Renal pelvis (tissue), 4 donors: ENCODE measurements around the gene CEP112. TPM values are rescaled to one million over a fixed set of nuclear protein-coding genes. Genes with fewer than 3 reads are reported as not detected.
A peak's percentile ranks its signal among the peaks of the same experiment; 100 is the strongest.

Experiments used
- DNase-seq: peaks from one replicate; pipeline ENCODE4 v3.0.0-alpha.2; 2013
- polyA plus RNA-seq, 3 donors: library from polyadenylated mRNA; unstranded; fragments of 120-200 nt; gene quantifications; one replicate each; pipeline ENCODE4 v1.2.1, GENCODE V29; 2013; ENCODE audit not compliant: insufficient read length in 3 of 3

CEP112 gene
- polyA plus RNA-seq, 3 donors, result 11.9 to 16.1 (median 13.9) TPM

GRCh38 chr17:65933290-65933689, 258.6 kb downstream of the CEP112 start:
- no peak for DNase-seq

- DNase-seq, result no peak
These were observed 260.4 kb downstream of the CEP112 start for GRCh38 chr17:65931246-65932149.

GRCh38 chr17:65930140-65930730, 261.7 kb downstream of the CEP112 start:
- no peak for DNase-seq

- DNase-seq, result no peak
These were observed 265.3 kb downstream of the CEP112 start for GRCh38 chr17:65926599-65926998.

- no peak for DNase-seq
These were observed 266.2 kb downstream of the CEP112 start for GRCh38 chr17:65925606-65926307.

- DNase-seq, result no peak
These were observed 270.9 kb downstream of the CEP112 start for GRCh38 chr17:65920996-65921395.

- peak; percentile 14 for DNase-seq
These were observed 273.0 kb downstream of the CEP112 start for GRCh38 chr17:65918916-65919315.

- DNase-seq, result no peak
These were observed 273.4 kb downstream of the CEP112 start for GRCh38 chr17:65918500-65918899.

- DNase-seq, result no peak
These were observed 274.4 kb downstream of the CEP112 start for GRCh38 chr17:65917560-65917959.

- no peak for DNase-seq
These were observed 275.5 kb downstream of the CEP112 start for GRCh38 chr17:65916425-65916824.

- DNase-seq, result no peak
These were observed 277.1 kb downstream of the CEP112 start for GRCh38 chr17:65914784-65915342.

GRCh38 chr17:65913326-65913850, 278.5 kb downstream of the CEP112 start:
- no peak for DNase-seq

GRCh38 chr17:65910836-65911235, 281.1 kb downstream of the CEP112 start:
- DNase-seq, result no peak

GRCh38 chr17:65902831-65903522, 289.0 kb downstream of the CEP112 start:
- no peak for DNase-seq

GRCh38 chr17:65902155-65902554, 289.8 kb downstream of the CEP112 start:
- no peak for DNase-seq

GRCh38 chr17:65901394-65901793, 290.5 kb downstream of the CEP112 start:
- no peak for DNase-seq

GRCh38 chr17:65900216-65900615, 291.7 kb downstream of the CEP112 start:
- DNase-seq, result no peak

- no peak for DNase-seq
These were observed 293.3 kb downstream of the CEP112 start for GRCh38 chr17:65898651-65899050.

- no peak for DNase-seq
These were observed 295.0 kb downstream of the CEP112 start for GRCh38 chr17:65896889-65897288.

- no peak for DNase-seq
These were observed 296.0 kb downstream of the CEP112 start for GRCh38 chr17:65895969-65896368.

GRCh38 chr17:65893692-65894279, 298.1 kb downstream of the CEP112 start:
- DNase-seq, result no peak
